Loucy (cell line): Measurements from ENCODE around the gene MEST.

Experiments used
- H2AFZ ChIP-seq: fragments of 200-600 bp; sonication (generic); 2 replicates; pipeline ENCODE4 v1.6.0; 2016; ENCODE audit warnings: antibody characterized with exemption, mild to moderate bottlenecking, low read length, moderate library complexity
- H3F3A ChIP-seq: fragments of 200-600 bp; 2 replicates; pipeline ENCODE4 v1.6.0; 2016; ENCODE audit warnings: antibody characterized with exemption, low read depth, mild to moderate bottlenecking
- H3K27me3 ChIP-seq: fragments of 200-600 bp; sonication (generic); 2 replicates; pipeline ENCODE4 v1.6.1; 2014; ENCODE audit warnings: low read length, mild to moderate bottlenecking; ENCODE audit not compliant: insufficient read depth, poor library complexity, severe bottlenecking
- H3K36me3 ChIP-seq: fragments of 200-600 bp; sonication (generic); 2 replicates; pipeline ENCODE4 v1.6.1; 2016; ENCODE audit warnings: low read length; ENCODE audit not compliant: insufficient read depth
- H3K4me1 ChIP-seq: fragments of 200-600 bp; sonication (generic); 2 replicates; pipeline ENCODE4 v1.5.1; 2014; ENCODE audit warnings: low read length, mild to moderate bottlenecking; ENCODE audit not compliant: insufficient read depth, poor library complexity, severe bottlenecking
- H3K4me2 ChIP-seq: fragments of 200-600 bp; sonication (generic); 2 replicates; pipeline ENCODE4 v1.6.0; 2014; ENCODE audit warnings: antibody characterized with exemption, low read length, low read depth, mild to moderate bottlenecking; ENCODE audit not compliant: poor library complexity, severe bottlenecking
- H3K4me3 ChIP-seq: fragments of 200-600 bp; sonication (generic); 2 replicates; pipeline ENCODE4 v1.5.1; 2014; ENCODE audit warnings: low read length, mild to moderate bottlenecking, mixed read lengths; ENCODE audit not compliant: poor library complexity, severe bottlenecking
- H3K79me2 ChIP-seq: fragments of 200-600 bp; sonication (generic); 2 replicates; pipeline ENCODE4 v1.6.1; 2014; ENCODE audit warnings: low read length; ENCODE audit not compliant: insufficient read depth
- H3K9ac ChIP-seq: fragments of 200-600 bp; sonication (generic); 2 replicates; pipeline ENCODE4 v1.6.0; 2014; ENCODE audit warnings: mild to moderate bottlenecking, low read depth, low read length, moderate library complexity; ENCODE audit not compliant: poor library complexity, severe bottlenecking
- H3K9me2 ChIP-seq: fragments of 200-600 bp; sonication (generic); replicated peaks from 2 replicates; pipeline ENCODE4 v1.6.1; 2016; ENCODE audit warnings: low read depth, low read length, mixed read lengths
- H3K9me3 ChIP-seq: fragments of 200-600 bp; sonication (generic); 2 replicates; pipeline ENCODE4 v1.6.1; 2014; ENCODE audit warnings: mild to moderate bottlenecking, antibody characterized with exemption, low read length, low read depth; ENCODE audit not compliant: insufficient read depth
- H4K20me1 ChIP-seq: fragments of 200-600 bp; sonication (generic); 2 replicates; pipeline ENCODE4 v1.6.0; 2014; ENCODE audit warnings: antibody characterized with exemption, low read length, mild to moderate bottlenecking; ENCODE audit not compliant: insufficient read depth, poor library complexity, severe bottlenecking
- CTCF ChIP-seq: fragments of 200-600 bp; sonication (generic); conservative IDR thresholded peaks from 2 replicates; pipeline ENCODE4 v1.5.1; 2014; ENCODE audit warnings: mild to moderate bottlenecking, antibody characterized with exemption, low read length
- EZH2phosphoT487 ChIP-seq: fragments of 200-600 bp; IDR thresholded peaks from 2 replicates; pipeline ENCODE4 v1.6.1; 2018; ENCODE audit warnings: antibody characterized with exemption, mild to moderate bottlenecking, moderate library complexity, borderline replicate concordance

MEST gene

GRCh38 chr7:130486114-130486953 lies 5.6 kb upstream of the MEST start:
- Histone ChIP-seq H3F3A (no peaks in the 10 kb centered on the region), H3K4me3 (peak overlapping the region; percentile 82), H3K27me3 (no peaks in the 10 kb centered on the region), H3K9ac (peak overlapping the region; percentile 79), H4K20me1 (no peaks in the 10 kb centered on the region), H3K36me3 (no peaks in the 10 kb centered on the region), H3K79me2 (peaks cover 25% of the 10 kb centered on the region), H3K9me2 (no peaks in the 10 kb centered on the region), H3K4me2 (peak overlapping the region; percentile 87), H3K9me3 (no peaks in the 10 kb centered on the region; the same call in 1 of the 2 replicates), H3K4me1 (peaks cover 31% of the 10 kb centered on the region), H2AFZ (peak overlapping the region; percentile 93)
- TF ChIP-seq EZH2phosphoT487, result no peak
- peak; percentile 85 for TF ChIP-seq CTCF

GRCh38 chr7:130486954-130487436 lies 4.9 kb upstream of the MEST start:
- TF ChIP-seq EZH2phosphoT487 (no peak), CTCF (no peak)
- Histone ChIP-seq H4K20me1 (no peaks in the 10 kb centered on the region), H3K79me2 (peaks cover 29% of the 10 kb centered on the region), H3K36me3 (no peaks in the 10 kb centered on the region), H3K4me2 (peak overlapping the region; percentile 87), H3K27me3 (no peaks in the 10 kb centered on the region), H2AFZ (peak overlapping the region; percentile 93), H3K9me2 (no peaks in the 10 kb centered on the region), H3K4me3 (peak overlapping the region; percentile 82), H3F3A (no peaks in the 10 kb centered on the region), H3K4me1 (peaks cover 27% of the 10 kb centered on the region), H3K9me3 (no peaks in the 10 kb centered on the region; the same call in 1 of the 2 replicates), H3K9ac (peak overlapping the region; percentile 79)

- H3K4me1 ChIP-seq, result peaks cover 24% of the 10 kb centered on the region
- H3K4me3 ChIP-seq, result peak overlapping the region; percentile 82
- H4K20me1 ChIP-seq, result no peaks in the 10 kb centered on the region
- H3K4me2 ChIP-seq, result peak overlapping the region; percentile 87
- H3K9me2 ChIP-seq, result no peaks in the 10 kb centered on the region
- peaks cover 44% of the 10 kb centered on the region for H3K79me2 ChIP-seq
- peak overlapping the region; percentile 7 for H3K9ac ChIP-seq
- no peak overlapping the region for H2AFZ ChIP-seq
- no peak for TF ChIP-seq CTCF
- no peak for TF ChIP-seq EZH2phosphoT487
- H3K36me3 ChIP-seq, result no peaks in the 10 kb centered on the region
- no peaks in the 10 kb centered on the region for H3K27me3 ChIP-seq
- H3F3A ChIP-seq, result no peaks in the 10 kb centered on the region
- H3K9me3 ChIP-seq, result no peaks in the 10 kb centered on the region; the same call in 1 of the 2 replicates
Observed at GRCh38 chr7:130488392-130489139, 3.3 kb upstream of the MEST start.
